GM12873 (cell line): Measurements from ENCODE around the gene TMEM184A.

ENCODE experiments used
- CTCF ChIP-seq: IDR thresholded peaks from 2 replicates; pipeline ENCODE4 v1.5.1; 2012; ENCODE audit warnings: low read depth, mild to moderate bottlenecking, moderate library complexity, low read length, control low read depth; ENCODE audit not compliant: insufficient read depth; ENCODE audit errors: missing control alignments

Gene TMEM184A

GRCh38 chr7:1511444-1512422 is 44.3 kb downstream of the TMEM184A start:
- no peak for TF ChIP-seq CTCF

GRCh38 chr7:1510780-1511154 is 45.2 kb downstream of the TMEM184A start:
- no peak for TF ChIP-seq CTCF

- TF ChIP-seq CTCF, result no peak
Observed at GRCh38 chr7:1509226-1509625, 46.8 kb downstream of the TMEM184A start.

- TF ChIP-seq CTCF, result no peak
Observed at GRCh38 chr7:1508277-1508758, 47.7 kb downstream of the TMEM184A start.

GRCh38 chr7:1505731-1506550 is 50.1 kb downstream of the TMEM184A start:
- TF ChIP-seq CTCF, result no peak

- peak; percentile 75 for TF ChIP-seq CTCF
Observed at GRCh38 chr7:1503816-1504775, 51.9 kb downstream of the TMEM184A start, which contains the start of gene INTS1. INTS1 (minus strand) TSS chr7:1504389; CDS start chr7:1503960, 429 bp downstream.
